GM18907 (cell line): Measurements from ENCODE around the gene ZMYND12.

Source experiments
- ATAC-seq: cut with Tn5 transposase; IDR thresholded peaks from one replicate; pipeline ENCODE4 v1.9.1; 2021; ENCODE audit warnings: mild to moderate bottlenecking, moderate library complexity; ENCODE audit not compliant: unreplicated experiment

ZMYND12 gene

GRCh38 chr1:42392967-42393848 is 62.6 kb downstream of the ZMYND12 start:
- no peak for ATAC-seq

GRCh38 chr1:42392255-42392654 is 63.6 kb downstream of the ZMYND12 start:
- no peak for ATAC-seq

GRCh38 chr1:42386051-42386450 is 69.8 kb downstream of the ZMYND12 start:
- ATAC-seq = no peak

- no peak for ATAC-seq
Measured at GRCh38 chr1:42385283-42385682, 70.5 kb downstream of the ZMYND12 start.

GRCh38 chr1:42381280-42381673 is 74.5 kb downstream of the ZMYND12 start:
- ATAC-seq = no peak

GRCh38 chr1:42380586-42381279 is 75.1 kb downstream of the ZMYND12 start, which contains the start of gene RIMKLA:
RIMKLA (plus strand) TSS chr1:42380792; CDS start chr1:42380935, 143 bp downstream.
- ATAC-seq = peak; percentile 91
